Measurements from ENCODE around the gene CEBPA. TPM values are rescaled to one million over a fixed set of nuclear protein-coding genes. Genes with fewer than 3 reads are reported as not detected.
A peak's percentile ranks its signal among the peaks of the same experiment; 100 is the strongest.

Gene CEBPA
- total RNA-seq, 3 donors from 2014 or later (not counting 1 experiment from before 2014, with no cell fraction given) = 7.6 to 19.5 (median 8.2) TPM

DNA sequence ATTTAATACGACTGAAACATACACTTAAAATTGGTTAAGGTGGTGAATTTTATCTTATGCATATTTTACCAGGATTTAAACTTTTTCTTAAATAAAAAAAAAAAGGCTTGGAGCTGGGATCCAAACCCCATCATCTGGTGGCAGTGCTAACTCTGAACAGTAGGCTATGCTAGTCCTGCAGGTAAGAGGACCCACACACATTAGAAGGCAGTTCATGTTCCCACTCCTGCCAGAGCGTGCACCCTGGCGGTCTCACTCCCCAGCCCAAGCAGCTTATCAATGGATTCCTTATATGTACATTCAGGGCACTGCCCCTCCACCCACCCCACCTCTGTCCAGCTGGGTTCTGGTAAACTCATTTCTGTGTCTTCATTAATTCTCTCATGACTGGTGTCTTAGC lies 31.3 kb upstream of the CEBPA start:
- Mint-ChIP-seq H3K4me3 (no peak overlapping the region), H3K27ac (no peak overlapping the region), H3K9me3 (no peaks in the 10 kb centered on the region), H3K36me3 (no peaks in the 10 kb centered on the region), H3K4me1 (peaks cover 0 to 10% of the 10 kb centered on the region in 2 donors), H3K27me3 (ENCODE audit: low read depth in 2 of 2) (peaks cover 6 to 14% of the 10 kb centered on the region in 2 donors)
- intact Hi-C loops (cut with micrococcal nuclease) = no loop called here
- Histone ChIP-seq H3K27ac (ENCODE audit: low read length) (no peak overlapping the region), H3K9me3 (ENCODE audit: control insufficient read depth, insufficient read depth, low read length) (no peaks in the 10 kb centered on the region), H3K4me1 (ENCODE audit: control insufficient read depth, insufficient read depth, low read length) (peaks cover 15% of the 10 kb centered on the region), H3K36me3 (ENCODE audit: control insufficient read depth, insufficient read depth, low read length) (no peaks in the 10 kb centered on the region), H3K27me3 (ENCODE audit: control insufficient read depth, insufficient read depth, low read length) (no peaks in the 10 kb centered on the region), H3K4me3 (ENCODE audit: low read length) (no peak overlapping the region)
- ATAC-seq = no peak
- no peak for DNase-seq
- TF ChIP-seq, protein P1, sequence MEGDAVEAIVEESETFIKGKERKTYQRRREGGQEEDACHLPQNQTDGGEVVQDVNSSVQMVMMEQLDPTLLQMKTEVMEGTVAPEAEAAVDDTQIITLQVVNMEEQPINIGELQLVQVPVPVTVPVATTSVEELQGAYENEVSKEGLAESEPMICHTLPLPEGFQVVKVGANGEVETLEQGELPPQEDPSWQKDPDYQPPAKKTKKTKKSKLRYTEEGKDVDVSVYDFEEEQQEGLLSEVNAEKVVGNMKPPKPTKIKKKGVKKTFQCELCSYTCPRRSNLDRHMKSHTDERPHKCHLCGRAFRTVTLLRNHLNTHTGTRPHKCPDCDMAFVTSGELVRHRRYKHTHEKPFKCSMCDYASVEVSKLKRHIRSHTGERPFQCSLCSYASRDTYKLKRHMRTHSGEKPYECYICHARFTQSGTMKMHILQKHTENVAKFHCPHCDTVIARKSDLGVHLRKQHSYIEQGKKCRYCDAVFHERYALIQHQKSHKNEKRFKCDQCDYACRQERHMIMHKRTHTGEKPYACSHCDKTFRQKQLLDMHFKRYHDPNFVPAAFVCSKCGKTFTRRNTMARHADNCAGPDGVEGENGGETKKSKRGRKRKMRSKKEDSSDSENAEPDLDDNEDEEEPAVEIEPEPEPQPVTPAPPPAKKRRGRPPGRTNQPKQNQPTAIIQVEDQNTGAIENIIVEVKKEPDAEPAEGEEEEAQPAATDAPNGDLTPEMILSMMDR (IDR thresholded peaks at IDR 0.05) = no peak
- 98% methylated on average over 2 of the region's 3 CpGs for WGBS (ENCODE audit: insufficient coverage)

- no peak for DNase-seq
- H3K27me3 ChIP-seq (ENCODE audit: control insufficient read depth, insufficient read depth, low read length) = no peaks in the 10 kb centered on the region
- ATAC-seq = no peak
- peaks cover 15% of the 10 kb centered on the region for H3K4me1 ChIP-seq (ENCODE audit: control insufficient read depth, insufficient read depth, low read length)
- no peak overlapping the region for H3K27ac ChIP-seq (ENCODE audit: low read length)
- intact Hi-C loops (cut with micrococcal nuclease) = no loop called here
- no peaks in the 10 kb centered on the region for H3K36me3 ChIP-seq (ENCODE audit: control insufficient read depth, insufficient read depth, low read length)
- TF ChIP-seq, protein P1 (IDR thresholded peaks at IDR 0.05) = no peak
- Mint-ChIP-seq H3K9me3 (no peaks in the 10 kb centered on the region), H3K27me3 (ENCODE audit: low read depth in 2 of 2) (peaks cover under 1 to 18% of the 10 kb centered on the region in 2 donors), H3K27ac (no peak overlapping the region), H3K4me1 (peaks cover 0 to 10% of the 10 kb centered on the region in 2 donors), H3K36me3 (no peaks in the 10 kb centered on the region), H3K4me3 (no peak overlapping the region)
- WGBS (ENCODE audit: insufficient coverage) = 100% methylated on average over 1 of the region's 4 CpGs
- H3K4me3 ChIP-seq (ENCODE audit: low read length) = no peak overlapping the region
- no peaks in the 10 kb centered on the region for H3K9me3 ChIP-seq (ENCODE audit: control insufficient read depth, insufficient read depth, low read length)
Measured at GRCh38 chr19:33333151-33333550, 30.8 kb upstream of the CEBPA start.

DNA sequence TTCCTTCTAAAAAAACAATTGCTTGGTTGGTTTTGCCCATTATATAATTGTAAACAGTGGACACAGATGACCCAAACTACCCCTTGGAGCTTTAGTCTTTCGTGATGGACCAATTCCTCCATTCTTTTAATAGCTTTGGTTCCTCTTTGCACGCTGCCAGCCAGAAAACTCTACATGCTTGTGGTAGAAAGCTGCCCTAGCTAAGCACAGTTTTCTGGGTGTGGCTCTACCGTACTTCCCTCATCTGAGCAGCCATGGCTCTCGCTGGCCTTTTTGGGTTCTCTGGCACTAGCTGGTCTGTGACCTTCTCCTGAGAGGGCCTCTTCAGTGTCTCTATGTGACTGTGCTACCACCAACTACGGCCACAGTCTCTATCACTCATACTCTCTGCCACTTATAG lies 29.9 kb upstream of the CEBPA start:
- no peaks in the 10 kb centered on the region for H3K27me3 ChIP-seq (ENCODE audit: control insufficient read depth, insufficient read depth, low read length)
- H3K4me3 Mint-ChIP-seq = no peak overlapping the region
- H3K27me3 Mint-ChIP-seq (ENCODE audit: low read depth in 2 of 2) = peaks cover 0 to 14% of the 10 kb centered on the region in 2 donors
- H3K27ac ChIP-seq (ENCODE audit: low read length) = no peak overlapping the region
- H3K36me3 ChIP-seq (ENCODE audit: control insufficient read depth, insufficient read depth, low read length) = no peaks in the 10 kb centered on the region
- ATAC-seq (no peak), DNase-seq (no peak)
- intact Hi-C loops (cut with micrococcal nuclease) = no loop called here
- H3K27ac Mint-ChIP-seq = peak overlapping the region in 1 of 2 donors; percentile 53
- H3K9me3 ChIP-seq (ENCODE audit: control insufficient read depth, insufficient read depth, low read length) = no peaks in the 10 kb centered on the region
- WGBS (ENCODE audit: insufficient coverage) = 24% methylated on average over 5 of the region's 5 CpGs
- no peaks in the 10 kb centered on the region for H3K36me3 Mint-ChIP-seq
- H3K9me3 Mint-ChIP-seq = no peaks in the 10 kb centered on the region
- TF ChIP-seq, protein P1 (IDR thresholded peaks at IDR 0.05) = no peak
- H3K4me1 ChIP-seq (ENCODE audit: control insufficient read depth, insufficient read depth, low read length) = peaks cover 15% of the 10 kb centered on the region
- H3K4me1 Mint-ChIP-seq = peaks cover 0 to 10% of the 10 kb centered on the region in 2 donors
- H3K4me3 ChIP-seq (ENCODE audit: low read length) = no peak overlapping the region

GRCh38 chr19:33329736-33330135 lies 27.4 kb upstream of the CEBPA start:
- H3K9me3 Mint-ChIP-seq = no peaks in the 10 kb centered on the region
- peaks cover 0 to 10% of the 10 kb centered on the region in 2 donors for H3K4me1 Mint-ChIP-seq
- Histone ChIP-seq H3K27me3 (ENCODE audit: control insufficient read depth, insufficient read depth, low read length) (no peaks in the 10 kb centered on the region), H3K36me3 (ENCODE audit: control insufficient read depth, insufficient read depth, low read length) (no peaks in the 10 kb centered on the region), H3K9me3 (ENCODE audit: control insufficient read depth, insufficient read depth, low read length) (no peaks in the 10 kb centered on the region), H3K27ac (ENCODE audit: low read length) (no peak overlapping the region), H3K4me1 (ENCODE audit: control insufficient read depth, insufficient read depth, low read length) (peaks cover 15% of the 10 kb centered on the region), H3K4me3 (ENCODE audit: low read length) (no peak overlapping the region)
- DNase-seq = no peak
- H3K36me3 Mint-ChIP-seq = no peaks in the 10 kb centered on the region
- H3K4me3 Mint-ChIP-seq = no peak overlapping the region
- intact Hi-C loops (cut with micrococcal nuclease) = no loop called here
- TF ChIP-seq, protein P1 (IDR thresholded peaks at IDR 0.05) = no peak
- no peak for ATAC-seq
- H3K27me3 Mint-ChIP-seq (ENCODE audit: low read depth in 2 of 2) = peaks cover 0 to 14% of the 10 kb centered on the region in 2 donors
- 59% methylated on average over 4 of the region's 4 CpGs for WGBS (ENCODE audit: insufficient coverage)
- H3K27ac Mint-ChIP-seq = no peak overlapping the region

Data from natural killer cell (primary cell).